Sigmoid colon (tissue), 7 donors: ENCODE results near the gene GUSB. TPM values are rescaled to one million over a fixed set of nuclear protein-coding genes. Genes with fewer than 3 reads are reported as not detected.
"Not testable (repeated sequence)": the region's sequence is repeated elsewhere in the genome, so short reads cannot be mapped to it uniquely, and the experiment has no call there.

ENCODE experiments used
- DNase-seq: peaks from one replicate; pipeline ENCODE4 v3.0.0-alpha.2; 2019
- H3K27ac ChIP-seq, 4 donors: fragments of 200-600 bp; sonication (generic); one replicate each; pipeline ENCODE4 v1.5.1; 2016 to 2019; ENCODE audit warnings: mild to moderate bottlenecking in 1 of 4
- H3K27me3 ChIP-seq, 3 donors: fragments of 200-600 bp; sonication (generic); one replicate each; pipeline ENCODE4 v1.5.1; 2019; ENCODE audit warnings: mild to moderate bottlenecking in 1 of 3
- H3K36me3 ChIP-seq, 4 donors: fragments of 200-600 bp; sonication (generic); one replicate each; pipeline ENCODE4 v1.5.1; 2016 to 2019
- H3K4me1 ChIP-seq, 4 donors: fragments of 200-600 bp; sonication (generic); one replicate each; pipeline ENCODE4 v1.5.1; 2017 to 2019
- H3K4me3 ChIP-seq, 4 donors: fragments of 200-600 bp; sonication (generic); one replicate each; pipeline ENCODE4 v1.5.1; 2017 to 2019; ENCODE audit warnings: mild to moderate bottlenecking in 2 of 4, moderate library complexity in 1 of 4
- H3K9me3 ChIP-seq, 4 donors: fragments of 200-600 bp in 3 of 4; sonication (generic) in 3 of 4; one replicate each; pipeline versions ENCODE4 v1.5.1 to v1.6.1; 2013 to 2019
- CTCF ChIP-seq, 4 experiments: fragments of 450-650 bp in 3 of 4; fragments of 200-600 bp in 1 of 4; IDR thresholded peaks; one replicate each; pipeline ENCODE4 v1.5.1; 2016 to 2019; ENCODE audit warnings: antibody characterized with exemption in 4 of 4, mild to moderate bottlenecking in 3 of 4, moderate library complexity in 2 of 4
- EP300 ChIP-seq, 4 donors: sonication (generic); formaldehyde crosslinking; IDR thresholded peaks; one replicate each; pipeline ENCODE4 v1.6.1; 2017; ENCODE audit warnings: antibody characterized with exemption in 4 of 4
- POLR2A ChIP-seq, 2 donors: fragments of 450-650 bp; IDR thresholded peaks; one replicate each; pipeline ENCODE4 v1.6.1; 2016; ENCODE audit warnings: antibody characterized with exemption in 2 of 2, mild to moderate bottlenecking in 2 of 2, moderate library complexity in 2 of 2
- POLR2AphosphoS5 ChIP-seq, 4 donors: sonication (generic); formaldehyde crosslinking; IDR thresholded peaks; one replicate each; pipeline ENCODE4 v1.6.1; 2017; ENCODE audit warnings: antibody characterized with exemption in 4 of 4
- WGBS, 2 donors: extraction: QIAGEN DNeasy Blood & Tissue Kit; methylation state at CpG; one replicate each; pipeline ENCODE4 v1.1.7; 2013; 5-methylcytosine and 5-hydroxymethylcytosine counted together
- intact Hi-C: fragments of 100-400 bp; cut with DNase I; formaldehyde crosslinking; loops from one replicate; pipeline ENCODE4 v1.15.1; 2023
- polyA plus RNA-seq, 3 donors: library from polyadenylated mRNA; stranded (reverse); fragments of 200-250 nt; gene quantifications; one replicate each; pipeline ENCODE4 v1.2.3, GENCODE V29; 2013
- total RNA-seq, 4 donors: library from RNA; depleted of rRNA; stranded (reverse); fragments of >200 nt; gene quantifications; one replicate each; pipeline ENCODE4 v1.1.0, GENCODE V29; 2016
- donor health status: healthy with polysubstance abuse.
- donor health status: Bipolar disorder and iron deficiency.
- donor health status: healthy.

Gene GUSB
- total and polyA plus RNA-seq, 7 donors = 17.2 to 59.5 (median 25.2) TPM

GRCh38 chr7:65951837-65952578 lies 30.0 kb downstream of the GUSB start:
- Histone ChIP-seq H3K27me3 (no peaks in the 10 kb centered on the region), H3K36me3 (peaks cover 0 to 30% (median 6%) of the 10 kb centered on the region in 4 donors), H3K27ac (no peak overlapping the region), H3K4me1 (peaks cover 0 to 9% (median 0%) of the 10 kb centered on the region in 4 donors), H3K4me3 (no peak overlapping the region), H3K9me3 (no peaks in the 10 kb centered on the region)
- WGBS, 2 donors = 90 to 92% methylated on average over 9 of the region's 9 CpGs
- TF ChIP-seq POLR2A (IDR thresholded peaks at IDR 0.05) (no peak), POLR2AphosphoS5 (IDR thresholded peaks at IDR 0.05) (no peak), EP300 (IDR thresholded peaks at IDR 0.05) (no peak), CTCF (IDR thresholded peaks at IDR 0.05) (no peak)
- DNase-seq = no peak
- intact Hi-C loops = no loop called here

- 47 to 66% methylated on average over 4 of the region's 4 CpGs for WGBS, 2 donors
- H3K4me3 ChIP-seq = no peak overlapping the region
- TF ChIP-seq EP300 (IDR thresholded peaks at IDR 0.05) = no peak
- no peak for TF ChIP-seq POLR2A (IDR thresholded peaks at IDR 0.05)
- TF ChIP-seq POLR2AphosphoS5 (IDR thresholded peaks at IDR 0.05) = no peak
- no peak for TF ChIP-seq CTCF (IDR thresholded peaks at IDR 0.05)
- H3K36me3 ChIP-seq = no peaks in the 10 kb centered on the region
- peaks cover 0 to 4% (median 0%) of the 10 kb centered on the region in 4 donors for H3K4me1 ChIP-seq
- H3K9me3 ChIP-seq = no peaks in the 10 kb centered on the region
- no peaks in the 10 kb centered on the region for H3K27me3 ChIP-seq
- intact Hi-C loops = no loop called here
- H3K27ac ChIP-seq = no peak overlapping the region
- no peak for DNase-seq
Measured at GRCh38 chr7:65946904-65947303, 35.1 kb downstream of the GUSB start.

- WGBS, 2 donors = 65 to 79% methylated on average over 1 of the region's 5 CpGs
- DNase-seq, H3K27me3 ChIP-seq, intact Hi-C loops, H3K4me3 ChIP-seq, H3K36me3 ChIP-seq, H3K4me1 ChIP-seq, H3K9me3 ChIP-seq, H3K27ac ChIP-seq: not testable (repeated sequence)
Measured at GRCh38 chr7:65945787-65946186, 36.2 kb downstream of the GUSB start.

- TF ChIP-seq POLR2AphosphoS5 (IDR thresholded peaks at IDR 0.05) = no peak
- TF ChIP-seq EP300 (IDR thresholded peaks at IDR 0.05) = no peak
- no peak for TF ChIP-seq CTCF (IDR thresholded peaks at IDR 0.05)
- TF ChIP-seq POLR2A (IDR thresholded peaks at IDR 0.05) = no peak
- intact Hi-C loops = no loop called here
- H3K27me3 ChIP-seq = no peaks in the 10 kb centered on the region
- peaks cover 0 to 6% (median 0%) of the 10 kb centered on the region in 4 donors for H3K36me3 ChIP-seq
- no peak for DNase-seq
- WGBS, 2 donors = 97 to 98% methylated on average over 7 of the region's 7 CpGs
- H3K4me1 ChIP-seq = no peaks in the 10 kb centered on the region
- H3K9me3 ChIP-seq = no peaks in the 10 kb centered on the region
- H3K27ac ChIP-seq = no peak overlapping the region
- no peak overlapping the region for H3K4me3 ChIP-seq
Measured at GRCh38 chr7:65938336-65938895, 43.6 kb downstream of the GUSB start.

GRCh38 chr7:65937296-65937695 lies 44.7 kb downstream of the GUSB start:
- WGBS, 2 donors = 98 to 99% methylated on average over 2 of the region's 2 CpGs
- Histone ChIP-seq H3K27me3 (no peaks in the 10 kb centered on the region), H3K27ac (no peak overlapping the region), H3K9me3 (no peaks in the 10 kb centered on the region), H3K4me3 (no peak overlapping the region), H3K36me3 (peaks cover 0 to 6% (median 0%) of the 10 kb centered on the region in 4 donors), H3K4me1 (no peaks in the 10 kb centered on the region)
- TF ChIP-seq POLR2A (IDR thresholded peaks at IDR 0.05) = no peak
- TF ChIP-seq EP300 (IDR thresholded peaks at IDR 0.05) = no peak
- TF ChIP-seq POLR2AphosphoS5 (IDR thresholded peaks at IDR 0.05) = no peak
- TF ChIP-seq CTCF (IDR thresholded peaks at IDR 0.05) = no peak
- intact Hi-C loops = no loop called here
- DNase-seq = no peak
